Endothelial cell of umbilical vein (primary cell): ENCODE measurements around the gene ATXN1. TPM values are rescaled to one million over a fixed set of nuclear protein-coding genes. Genes with fewer than 3 reads are reported as not detected.
A peak's percentile ranks its signal among the peaks of the same experiment; 100 is the strongest.

Experiments
- BruUV-seq: library from RNA; stranded (reverse); fragments of 400-500 nt; replicated peaks from 2 replicates; lab custom pipeline; 2021; lab: Mats Ljungman, UMichigan
- CTCF ChIA-PET: fragments of 300-600, 350-600 bp; sonication (Branson Sonifier 250); formaldehyde crosslinking; loops from one replicate; lab custom pipeline; 2021; ENCODE audit warnings: antibody characterized with exemption, inconsistent platforms; lab: Charles Lee
- POLR2A ChIA-PET: fragments of 300-600, 350-600 bp; sonication (Branson Sonifier 250); formaldehyde crosslinking; loops from one replicate; lab custom pipeline; 2021; ENCODE audit warnings: antibody characterized with exemption, inconsistent platforms; lab: Charles Lee
- DNase-seq: peaks from one replicate; pipeline ENCODE4 v3.0.0-alpha.2; 2011; ENCODE audit warnings: low read depth, low spot score
- FAIRE-seq: peaks from 2 replicates; lab custom pipeline; 2011; peaks lifted over from hg19 to GRCh38; lab: Jason Lieb, UNC
- H2AFZ ChIP-seq: 2 replicates; pipeline ENCODE4 v1.6.0; 2012; ENCODE audit warnings: low read depth, low read length, control low read depth, inconsistent platforms
- H3K27ac ChIP-seq: 2 replicates; pipeline ENCODE4 v1.5.1; 2011; ENCODE audit warnings: low read depth, mild to moderate bottlenecking, control low read depth, low read length, moderate library complexity; ENCODE audit not compliant: insufficient read depth
- H3K27me3 ChIP-seq, 2 experiments: 2 replicates each; pipeline versions ENCODE4 v1.6.0 to v1.6.1; 2011; ENCODE audit warnings: low read length in 2 of 2, mixed read lengths in 1 of 2; ENCODE audit not compliant: control insufficient read depth in 2 of 2, insufficient read depth in 2 of 2
- H3K36me3 ChIP-seq, 2 experiments: 2 replicates in 1 of 2; 3 replicates in 1 of 2; pipeline ENCODE4 v1.5.1; 2011; ENCODE audit warnings: low read length in 2 of 2, mild to moderate bottlenecking in 1 of 2, moderate library complexity in 1 of 2; ENCODE audit not compliant: control insufficient read depth in 2 of 2, insufficient read depth in 2 of 2; ENCODE audit errors: extremely low read depth in 1 of 2
- H3K4me1 ChIP-seq: 3 replicates; pipeline ENCODE4 v1.5.1; 2011; ENCODE audit warnings: mild to moderate bottlenecking, low read length; ENCODE audit not compliant: control insufficient read depth, insufficient read depth; ENCODE audit errors: extremely low read depth
- H3K4me2 ChIP-seq: 2 replicates; pipeline ENCODE4 v1.6.1; 2011; ENCODE audit warnings: low read length, control low read depth, mixed read lengths; ENCODE audit not compliant: insufficient read depth
- H3K4me3 ChIP-seq, 3 experiments: fragments of 200-600 bp in 1 of 3; sonication (generic), shearing (Covaris generic) in 1 of 3; replicated peaks in 1 of 3; 2 replicates each; pipeline ENCODE4 v1.5.1; 2011 to 2016; ENCODE audit warnings: control low read depth in 3 of 3, low read length in 3 of 3, mild to moderate bottlenecking in 2 of 3, inconsistent platforms in 1 of 3, low read depth in 1 of 3, moderate library complexity in 1 of 3; ENCODE audit not compliant: insufficient read depth in 1 of 3
- H3K79me2 ChIP-seq: 2 replicates; pipeline ENCODE4 v1.6.0; 2012; ENCODE audit warnings: low read length, inconsistent platforms; ENCODE audit not compliant: control insufficient read depth, insufficient read depth
- H3K9ac ChIP-seq: replicated peaks from 2 replicates; pipeline ENCODE3; 2011; ENCODE audit warnings: low read length, control low read depth; ENCODE audit not compliant: insufficient read depth; ENCODE audit errors: extremely low read depth
- H3K9me1 ChIP-seq: replicated peaks from 3 replicates; pipeline ENCODE4 v1.6.0; 2011; ENCODE audit warnings: mild to moderate bottlenecking, low read length; ENCODE audit not compliant: control insufficient read depth, insufficient read depth; ENCODE audit errors: extremely low read depth
- H3K9me3 ChIP-seq: replicated peaks from 2 replicates; pipeline ENCODE4 v1.5.1; 2012; ENCODE audit warnings: low read length, inconsistent platforms; ENCODE audit not compliant: control insufficient read depth, insufficient read depth
- H4K20me1 ChIP-seq: replicated peaks from 2 replicates; pipeline ENCODE3; 2011; ENCODE audit warnings: mild to moderate bottlenecking, low read length; ENCODE audit not compliant: control insufficient read depth, insufficient read depth; ENCODE audit errors: extremely low read depth
- CTCF ChIP-seq, 2 donors: IDR thresholded peaks; 1 replicate in 1 of 2; 2 replicates in 1 of 2; pipeline ENCODE4 v1.5.1; 2011; ENCODE audit warnings: low read length in 2 of 2, mild to moderate bottlenecking in 2 of 2, moderate library complexity in 2 of 2, control low read depth in 1 of 2, inconsistent platforms in 1 of 2, low read depth in 1 of 2; ENCODE audit not compliant: insufficient read depth in 1 of 2; ENCODE audit errors: extremely low read depth in 1 of 2
- EZH2 ChIP-seq: IDR thresholded peaks from 2 replicates; pipeline ENCODE4 v1.6.1; 2012; ENCODE audit warnings: borderline replicate concordance, low read depth, mild to moderate bottlenecking, moderate library complexity, low read length, inconsistent platforms; ENCODE audit not compliant: severe bottlenecking
- FOS ChIP-seq: IDR thresholded peaks from 2 replicates; pipeline ENCODE4 v1.6.1; 2011; ENCODE audit warnings: mild to moderate bottlenecking, low read length, moderate library complexity, borderline replicate concordance; ENCODE audit not compliant: insufficient read depth
- GATA2 ChIP-seq: IDR thresholded peaks from 2 replicates; pipeline ENCODE4 v1.7.0; 2011; ENCODE audit warnings: low read depth, mild to moderate bottlenecking, moderate library complexity, mixed read lengths, low read length; ENCODE audit not compliant: insufficient read length, insufficient read depth
- JUN ChIP-seq: IDR thresholded peaks from 2 replicates; pipeline ENCODE4 v1.6.1; 2011; ENCODE audit warnings: borderline replicate concordance, low read depth; ENCODE audit not compliant: insufficient read length, insufficient read depth
- MYC ChIP-seq: IDR thresholded peaks from one replicate; pipeline ENCODE4 v1.6.1; 2011; ENCODE audit warnings: mild to moderate bottlenecking, low read depth, low read length
- POLR2A ChIP-seq: IDR thresholded peaks from 2 replicates; pipeline ENCODE4 v1.6.1; 2012; ENCODE audit warnings: low read depth, mild to moderate bottlenecking, control low read depth, low read length
- POLR2AphosphoS5 ChIP-seq: IDR thresholded peaks from 2 replicates; pipeline ENCODE4 v1.6.1; 2012; ENCODE audit warnings: low read depth, mild to moderate bottlenecking, control low read depth, low read length, moderate library complexity; ENCODE audit not compliant: insufficient read depth
- dilution Hi-C: fragments of 300-500 bp; cut with MboI; formaldehyde crosslinking; loops from one replicate; pipeline ENCODE4 v1.15.0; 2019; ENCODE audit warnings: low sequenced_read_pairs; ENCODE audit not compliant: extremely low pct_ligation_motif_present
- intact Hi-C: fragments of 100-400 bp; cut with micrococcal nuclease; formaldehyde crosslinking; loops from one replicate; pipeline ENCODE4 v1.10.0; 2022
- polyA plus RNA-seq, 4 experiments: library from polyadenylated mRNA; depleted of rRNA in 3 of 4; stranded (reverse) in 3 of 4; unstranded in 1 of 4; fragments of >200 nt; gene quantifications; 2 replicates each; pipeline versions ENCODE4 v1.2.1 to v1.2.3, GENCODE V29; 2011 to 2012; ENCODE audit warnings: missing spikeins in 1 of 4
- total RNA-seq: library from RNA; stranded (reverse); gene quantifications from 2 replicates; pipeline ENCODE4 v1.2.3, GENCODE V29; 2021
- TF ChIP-seq, protein P1 (sequence below): IDR thresholded peaks from 2 replicates; pipeline ENCODE4 v1.6.1; 2011; ENCODE audit not compliant: insufficient read depth, insufficient read length

Gene ATXN1
- total and polyA plus RNA-seq, 2 donors (not counting 3 experiments of a cell fraction or from before 2014, with no cell fraction given), result 16.4 to 33.0 TPM

DNA sequence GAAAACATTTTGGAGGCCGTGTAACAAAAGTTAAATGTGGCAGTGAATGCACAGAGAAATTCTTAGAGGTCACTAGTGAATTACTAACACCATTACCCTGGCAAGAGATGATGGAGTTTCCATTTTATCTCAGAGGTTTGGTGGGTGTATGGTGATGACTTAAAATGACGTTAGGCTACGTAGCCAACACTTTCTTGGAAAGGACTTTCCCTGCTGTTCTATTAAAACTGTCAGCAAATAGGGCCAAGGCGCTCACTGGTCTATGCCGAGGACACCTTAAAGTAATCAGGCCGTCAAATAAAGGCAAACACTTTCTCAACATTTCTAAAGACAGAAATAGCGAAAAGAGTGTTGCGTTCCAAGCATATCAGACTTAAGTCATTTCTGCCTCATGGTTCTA is 362.1 kb downstream of the ATXN1 start:
- no peaks in the 10 kb centered on the region for H3K36me3 ChIP-seq
- H4K20me1 ChIP-seq, result no peaks in the 10 kb centered on the region
- H3K9me3 ChIP-seq, result no peaks in the 10 kb centered on the region
- no peaks in the 10 kb centered on the region for H3K4me1 ChIP-seq
- CTCF ChIA-PET, result no interaction called here
- H3K9me1 ChIP-seq, result no peaks in the 10 kb centered on the region
- DNase-seq, result no peak
- no peak overlapping the region for H3K4me2 ChIP-seq
- no peaks in the 10 kb centered on the region for H3K79me2 ChIP-seq
- no peaks in the 10 kb centered on the region for H3K27me3 ChIP-seq
- H3K27ac ChIP-seq, result no peak overlapping the region
- TF ChIP-seq POLR2AphosphoS5 (no peak), MYC (no peak), CTCF (IDR thresholded peaks at IDR 0.05; ENCODE audit: extremely low read depth in 1 of 2, insufficient read depth in 1 of 2, low read depth in 1 of 2, low read length in 2 of 2) (no peak)
- no peak overlapping the region for H3K4me3 ChIP-seq
- no peak overlapping the region for H2AFZ ChIP-seq
- no TSS peak for BruUV-seq
- intact Hi-C loops, result no loop called here
- no peak overlapping the region for H3K9ac ChIP-seq
- POLR2A ChIA-PET, result no interaction called here
- no peak for FAIRE-seq
- dilution Hi-C loops, result no loop called here

DNA sequence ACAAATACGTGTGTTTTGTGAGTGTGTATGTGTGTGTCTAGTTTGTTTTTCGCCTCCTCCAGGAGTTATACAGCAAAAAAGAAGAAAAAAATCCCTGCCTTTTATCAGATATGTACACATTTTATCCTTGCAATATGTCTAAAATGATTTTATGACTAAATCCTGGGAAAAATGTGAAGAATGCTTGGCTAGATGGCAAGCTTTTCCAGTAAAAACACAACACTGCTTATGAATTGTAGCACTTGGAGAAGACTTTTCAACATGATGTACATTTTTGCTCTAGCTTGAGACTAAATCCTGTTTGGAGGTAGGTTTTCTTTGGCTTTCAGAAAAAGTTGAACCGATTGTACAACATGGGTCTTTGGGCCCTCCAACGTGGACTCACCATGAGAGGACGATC is 362.7 kb downstream of the ATXN1 start:
- FAIRE-seq (no peak), DNase-seq (peak; percentile 69)
- POLR2A ChIA-PET, result no interaction called here
- Histone ChIP-seq H3K4me2 (no peak overlapping the region), H3K9ac (no peak overlapping the region), H2AFZ (no peak overlapping the region), H3K79me2 (no peaks in the 10 kb centered on the region), H3K9me3 (no peaks in the 10 kb centered on the region), H3K27me3 (no peaks in the 10 kb centered on the region), H4K20me1 (no peaks in the 10 kb centered on the region), H3K4me1 (no peaks in the 10 kb centered on the region), H3K9me1 (no peaks in the 10 kb centered on the region), H3K4me3 (no peak overlapping the region), H3K36me3 (no peaks in the 10 kb centered on the region), H3K27ac (no peak overlapping the region)
- no TSS peak for BruUV-seq
- intact Hi-C loops (no loop called here), dilution Hi-C loops (no loop called here)
- CTCF ChIA-PET, result interaction anchor here (3.3 kb wide), 1 partner anchor 11 kb away, joined by 18 read pairs; no protein-coding TSS in a partner anchor
- no peak for TF ChIP-seq POLR2A
- no peak for TF ChIP-seq FOS
- no peak for TF ChIP-seq GATA2
- no peak for TF ChIP-seq MYC
- TF ChIP-seq, protein P1, sequence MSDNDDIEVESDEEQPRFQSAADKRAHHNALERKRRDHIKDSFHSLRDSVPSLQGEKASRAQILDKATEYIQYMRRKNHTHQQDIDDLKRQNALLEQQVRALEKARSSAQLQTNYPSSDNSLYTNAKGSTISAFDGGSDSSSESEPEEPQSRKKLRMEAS, result no peak
- no peak for TF ChIP-seq JUN
- TF ChIP-seq POLR2AphosphoS5, result no peak
- TF ChIP-seq CTCF (IDR thresholded peaks at IDR 0.05; ENCODE audit: extremely low read depth in 1 of 2, insufficient read depth in 1 of 2, low read depth in 1 of 2, low read length in 2 of 2), result no peak
- TF ChIP-seq EZH2, result no peak
